HG03432 (cell line): ENCODE measurements around the gene ZNF771.

ENCODE experiments used
- ATAC-seq: cut with Tn5 transposase; IDR thresholded peaks from one replicate; pipeline ENCODE4 v1.9.1; 2021; ENCODE audit warnings: mild to moderate bottlenecking, moderate library complexity; ENCODE audit not compliant: unreplicated experiment

ZNF771 gene

GRCh38 chr16:30407102-30407803 is at the start of gene ZNF771:
Gene ZNF771, plus strand, starts transcription at chr16:30407606. Its CDS starts 448 bp downstream, at chr16:30408054.
- ATAC-seq = peak; percentile 85

- ATAC-seq = no peak
These were observed 49.5 kb upstream of the ZNF771 start for GRCh38 chr16:30357715-30358576.

DNA sequence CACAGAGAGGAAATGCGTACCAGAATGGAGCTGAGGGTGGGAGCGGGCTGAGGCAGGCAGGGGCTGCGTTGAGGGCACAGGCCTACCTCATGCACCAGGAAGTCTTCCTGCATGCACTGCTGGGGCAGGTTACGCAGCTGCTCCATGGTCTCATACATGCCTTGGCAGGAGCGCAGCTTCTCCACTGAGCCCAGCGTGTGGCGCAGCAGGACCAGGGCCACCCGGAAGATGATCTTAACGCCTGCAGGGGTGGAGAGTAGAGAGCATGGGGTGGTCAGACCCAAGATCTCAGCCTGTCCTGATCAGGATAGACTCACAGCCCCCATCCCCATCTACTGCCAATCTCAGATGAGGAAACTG is 48.8 kb upstream of the ZNF771 start:
- no peak for ATAC-seq

DNA sequence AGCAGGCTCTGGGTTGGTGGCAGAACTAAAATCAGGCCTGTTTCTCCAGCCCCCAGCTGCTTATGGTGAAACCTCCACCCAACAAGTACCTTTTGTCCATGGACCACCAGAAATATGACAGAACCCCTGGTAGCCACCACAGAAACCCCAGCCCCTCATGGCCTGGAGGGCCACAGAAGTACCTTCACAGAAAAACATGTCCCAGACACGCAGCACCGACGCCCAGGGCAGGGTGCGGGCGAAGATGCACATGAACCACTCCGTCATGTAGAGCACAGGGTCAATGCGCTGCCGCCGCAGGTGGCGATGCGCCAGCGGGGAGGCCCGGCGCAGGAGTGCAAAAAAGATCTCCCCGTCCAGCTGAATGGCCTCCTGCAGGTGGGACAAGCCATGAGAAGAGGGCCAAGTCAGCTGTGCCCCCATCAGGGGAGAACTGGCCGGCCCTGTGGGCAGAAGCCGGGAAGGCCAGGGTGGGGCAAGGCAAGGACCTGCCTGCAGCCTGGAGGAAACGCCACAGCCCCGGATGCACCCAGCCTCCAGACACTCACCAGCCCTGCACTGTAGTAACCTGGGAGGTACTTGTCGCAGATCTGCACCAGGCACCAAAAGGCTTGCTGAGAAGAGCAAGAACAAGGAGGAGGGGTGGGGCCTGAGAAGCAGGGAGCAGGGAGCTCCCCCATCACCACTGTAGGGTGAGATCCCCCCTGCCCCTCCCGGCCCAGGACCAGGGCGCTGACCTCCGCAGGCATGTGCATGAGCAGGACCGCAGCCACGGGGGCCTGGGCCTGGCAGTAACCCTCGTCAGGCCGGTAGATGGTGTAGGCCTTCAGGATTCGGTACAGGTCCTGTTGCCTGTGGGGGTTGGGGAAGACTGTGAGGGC is 48.2 kb upstream of the ZNF771 start:
- no peak for ATAC-seq

DNA sequence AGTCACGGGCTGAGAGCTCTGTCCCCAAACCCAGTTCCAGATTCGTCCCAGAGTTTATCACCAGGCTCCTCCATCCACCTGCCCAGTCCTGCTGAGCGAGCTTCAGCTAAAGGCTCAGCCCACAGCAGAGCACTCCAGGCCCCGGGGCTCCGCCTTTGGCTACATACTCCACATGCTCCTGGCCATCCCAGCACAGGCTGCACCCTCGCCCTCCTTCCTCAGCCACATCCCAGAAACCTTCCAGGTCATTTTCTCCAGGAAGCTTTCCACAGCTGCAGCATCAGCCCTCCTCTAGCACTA is 47.6 kb upstream of the ZNF771 start:
- no peak for ATAC-seq

GRCh38 chr16:30361180-30361579 is 46.2 kb upstream of the ZNF771 start:
- ATAC-seq = no peak

DNA sequence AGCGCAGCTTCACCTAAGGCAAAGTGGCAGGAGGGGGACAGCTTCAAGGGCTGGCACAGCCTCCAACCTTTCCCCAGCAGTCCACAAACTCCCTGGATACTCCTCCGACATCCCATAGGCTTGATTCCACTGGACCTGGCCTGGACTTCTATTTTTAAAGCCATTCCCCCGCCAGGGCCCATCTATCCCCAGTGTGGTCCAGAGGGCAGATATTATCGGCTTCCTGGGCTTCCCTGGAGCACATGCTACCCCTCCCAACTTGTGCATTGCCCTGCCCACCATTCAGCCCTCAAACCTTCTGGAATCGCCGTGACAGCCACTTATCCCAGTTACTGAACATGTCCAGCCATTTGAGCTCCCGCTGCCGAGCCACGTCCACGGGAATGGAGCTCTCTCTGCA is 42.2 kb upstream of the ZNF771 start:
- no peak for ATAC-seq

DNA sequence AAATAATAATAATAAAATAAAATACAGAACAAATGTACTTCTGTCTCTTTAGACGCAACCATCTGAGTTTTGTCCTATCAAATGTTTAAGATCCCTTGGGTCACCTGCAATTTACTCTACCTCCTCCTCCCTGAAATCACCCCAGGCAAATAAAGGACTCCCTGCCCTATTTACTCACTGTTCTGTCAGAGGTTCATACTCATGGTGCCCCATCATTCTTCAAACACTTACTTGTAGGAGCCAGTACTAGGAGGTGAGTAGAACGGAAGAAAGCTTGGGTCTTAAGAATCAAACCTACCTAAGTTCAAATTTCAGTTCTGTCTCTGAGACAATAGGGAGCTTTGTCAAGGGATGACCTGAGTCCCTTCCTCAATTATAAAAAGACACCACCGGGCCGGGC is 40.9 kb upstream of the ZNF771 start:
- ATAC-seq = no peak

DNA sequence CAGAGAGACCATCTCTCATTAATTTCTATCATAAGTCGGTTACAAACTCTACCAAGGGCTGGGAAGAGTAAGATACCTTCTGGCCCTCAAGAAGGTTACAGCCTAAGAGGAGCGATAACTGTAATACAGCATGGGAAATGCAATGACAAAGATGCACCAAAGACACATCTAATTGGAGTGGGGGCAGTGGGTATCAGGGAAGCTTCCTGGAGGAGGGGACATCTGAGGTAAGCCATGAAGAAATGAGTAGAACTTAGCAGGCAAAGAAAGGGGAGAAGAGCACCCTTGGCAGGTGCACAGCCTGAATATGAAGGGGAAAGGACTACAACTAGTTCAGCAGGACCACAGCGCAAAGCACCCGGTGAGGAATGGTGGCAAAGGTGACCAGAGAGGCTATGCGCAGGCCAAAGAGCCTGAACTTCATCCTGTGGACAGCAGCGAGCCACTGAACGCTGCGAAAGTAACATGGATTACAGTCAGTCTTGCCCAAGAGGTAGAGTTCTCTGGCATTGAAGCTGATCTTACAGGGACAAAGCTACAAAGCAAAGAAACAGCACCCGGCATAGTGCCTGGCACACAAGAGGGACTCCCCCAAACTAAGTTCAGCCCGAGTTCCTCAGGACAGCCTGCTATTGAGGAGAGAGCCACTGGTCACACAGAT is 39.9 kb upstream of the ZNF771 start:
- no peak for ATAC-seq

GRCh38 chr16:30368122-30368791 is 39.1 kb upstream of the ZNF771 start:
- no peak for ATAC-seq

DNA sequence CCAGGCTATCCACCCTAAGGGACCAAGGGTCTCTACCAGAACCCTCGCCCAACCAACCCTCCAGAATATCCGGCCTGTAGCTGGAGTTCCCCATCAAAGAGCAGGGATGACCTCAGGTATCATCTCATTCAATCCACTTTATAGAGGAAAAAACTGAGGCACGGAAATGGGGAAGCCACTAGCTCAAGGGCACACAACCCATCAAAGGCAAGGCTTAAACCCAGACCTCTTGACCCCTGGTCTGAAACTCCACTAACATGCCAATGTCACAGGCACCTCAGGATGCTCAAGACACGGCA is 38.7 kb upstream of the ZNF771 start:
- ATAC-seq = no peak

GRCh38 chr16:30369091-30369937 is 38.1 kb upstream of the ZNF771 start:
- no peak for ATAC-seq

DNA sequence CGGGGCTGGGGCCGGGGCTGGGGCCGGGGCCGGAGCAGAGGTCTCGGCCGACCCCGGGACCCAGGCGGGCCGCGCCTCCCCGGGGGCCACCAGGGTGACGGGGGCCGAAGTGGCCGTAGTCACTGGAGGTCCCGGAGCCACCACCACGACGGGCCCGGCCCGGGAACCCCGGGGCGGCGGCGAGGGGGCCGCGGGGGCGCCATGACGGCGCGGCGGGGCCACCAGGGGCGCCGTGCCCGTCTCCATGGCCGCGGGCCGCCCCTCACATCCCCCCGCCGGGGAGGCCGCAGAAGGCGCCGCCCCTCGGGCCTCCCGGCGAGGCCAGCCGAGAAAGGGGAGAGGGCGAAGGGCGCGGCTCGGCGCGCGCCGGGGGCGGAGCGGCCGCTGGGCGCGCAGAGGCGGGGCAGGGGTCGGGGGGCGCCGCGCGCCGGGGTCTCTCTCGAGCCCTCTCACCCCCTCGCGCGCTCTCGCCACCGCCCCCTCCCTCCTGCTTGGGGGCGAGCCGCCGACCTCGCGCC is 37.4 kb upstream of the ZNF771 start:
- ATAC-seq = peak; percentile 11

DNA sequence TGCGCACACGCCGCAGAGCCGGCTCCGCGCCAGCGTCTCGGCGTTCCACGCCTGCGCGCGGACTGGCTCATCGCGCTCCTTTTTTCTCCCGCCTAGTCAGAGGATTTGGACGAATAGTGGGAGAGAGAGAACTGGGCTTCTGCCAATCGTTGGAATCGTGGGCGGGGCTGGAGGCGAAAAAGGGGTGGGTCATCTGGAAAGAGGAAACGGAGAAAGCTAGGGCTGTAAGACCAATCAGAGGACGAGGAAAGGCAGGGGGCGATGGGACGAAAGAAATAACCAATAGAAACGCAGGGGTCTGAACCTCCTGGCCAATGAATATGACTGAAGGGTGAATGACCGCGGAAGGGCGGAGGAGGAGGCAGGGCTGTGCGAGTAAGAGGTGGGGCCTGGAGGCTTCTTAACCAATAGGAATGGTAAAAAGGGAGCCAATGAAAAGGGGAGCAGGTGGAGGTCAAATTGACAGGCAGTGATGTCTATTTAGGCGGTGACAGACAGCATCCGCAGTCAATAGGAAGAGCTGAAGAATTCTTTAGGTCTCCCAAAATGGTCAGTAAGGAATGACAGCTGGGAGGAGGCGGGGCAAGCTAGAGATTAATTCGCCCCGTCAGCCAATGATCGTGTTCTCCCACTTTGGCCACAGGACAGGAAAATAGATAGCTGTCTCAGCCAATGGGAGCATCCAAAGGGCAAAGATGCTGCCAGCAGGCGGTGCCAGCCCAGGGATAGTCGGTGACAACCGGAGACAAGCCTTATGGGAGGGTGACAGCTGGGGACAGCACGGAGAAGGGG is 36.8 kb upstream of the ZNF771 start, which contains the start of gene TBC1D10B:
TBC1D10B (minus strand) TSS at position 39 of the 792 bp plus-strand sequence. CDS start 311 bp downstream, outside the sequence.
- ATAC-seq = peak; percentile 78

DNA sequence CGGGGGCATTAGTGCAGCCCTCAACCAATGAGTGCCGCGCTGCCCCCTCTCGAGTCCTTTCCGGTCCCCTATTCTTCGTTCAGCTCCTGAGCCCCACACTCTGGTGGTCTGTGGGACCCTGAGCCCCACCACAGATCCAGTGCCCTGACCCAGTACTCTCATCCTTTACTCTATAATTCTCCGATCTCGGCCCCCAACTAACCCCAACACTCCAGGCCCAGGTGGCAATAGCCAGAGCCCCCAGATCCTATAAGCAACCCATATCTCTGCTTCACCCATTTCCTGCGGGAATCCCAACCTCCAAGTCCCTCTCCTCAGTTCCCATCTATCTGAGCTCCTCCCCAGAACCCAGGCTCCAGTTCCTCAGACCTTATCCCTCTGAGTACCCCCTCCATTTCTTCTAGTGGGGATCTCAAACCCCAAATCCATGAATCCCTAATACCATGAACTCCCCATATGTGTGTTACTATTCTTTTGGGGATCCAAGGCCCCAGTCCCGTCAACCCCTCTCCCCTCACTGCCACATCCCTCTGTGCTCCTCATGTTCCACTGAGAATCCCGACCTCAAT is 36.1 kb upstream of the ZNF771 start:
- no peak for ATAC-seq

DNA sequence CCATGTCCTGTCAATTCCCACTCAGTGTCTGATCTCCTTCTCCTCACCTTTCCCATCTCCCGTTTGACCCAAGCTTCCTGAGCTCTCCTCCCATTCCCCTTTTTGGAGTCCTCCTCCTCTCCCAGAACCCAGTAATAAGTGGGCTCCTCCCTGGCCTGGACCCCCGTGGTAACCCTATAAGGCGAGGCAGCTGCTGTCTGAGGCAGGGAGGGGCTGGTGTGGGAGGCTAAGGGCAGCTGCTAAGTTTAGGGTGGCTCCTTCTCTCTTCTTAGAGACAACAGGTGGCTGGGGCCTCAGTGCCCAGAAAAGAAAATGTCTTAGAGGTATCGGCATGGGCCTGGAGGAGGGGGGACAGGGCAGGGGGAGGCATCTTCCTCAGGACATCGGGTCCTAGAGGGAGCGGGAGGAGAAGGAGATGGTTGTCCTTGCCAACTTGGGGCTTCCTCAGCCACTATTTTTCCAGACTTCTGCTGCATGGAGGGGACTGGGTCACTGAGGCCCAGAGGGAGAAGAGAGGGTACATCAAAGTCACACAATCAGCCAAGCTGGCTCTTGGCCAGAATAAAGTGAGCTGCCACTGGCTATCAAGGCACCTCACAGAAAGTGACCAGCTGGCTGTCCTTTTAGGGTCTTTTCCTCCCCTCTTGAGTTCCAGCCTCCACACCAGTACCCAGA is 35.2 kb upstream of the ZNF771 start:
- ATAC-seq = no peak

GRCh38 chr16:30372725-30373124 is 34.7 kb upstream of the ZNF771 start:
- no peak for ATAC-seq

DNA sequence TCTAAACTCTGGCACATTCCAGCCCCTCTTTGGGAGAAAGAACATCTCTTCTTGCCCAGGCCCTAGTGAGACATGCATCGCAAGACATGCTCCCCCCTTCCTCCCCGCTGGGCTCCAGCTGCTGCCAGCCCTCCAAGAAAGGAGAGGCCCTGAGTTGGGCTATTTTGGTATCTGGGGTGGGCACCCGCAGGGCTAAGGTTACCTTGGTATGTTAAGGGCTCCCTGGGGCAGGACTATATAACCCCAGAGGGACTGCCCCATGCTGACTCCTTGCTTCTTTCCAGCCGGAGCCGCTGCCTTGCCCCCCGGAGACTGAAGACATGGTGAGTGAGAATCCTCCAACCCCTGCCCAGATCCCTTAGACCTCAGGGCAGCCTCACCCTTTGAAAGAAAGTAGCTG is 32.9 kb upstream of the ZNF771 start, which contains the start of gene MYL11:
MYL11 (plus strand) TSS at position 265 of the 400 bp plus-strand sequence; CDS start at position 321, 56 bp downstream.
- ATAC-seq = no peak
